WTC11 (cell line): ENCODE measurements around the gene KCMF1. TPM values are rescaled to one million over a fixed set of nuclear protein-coding genes. Genes with fewer than 3 reads are reported as not detected.

Source experiments
- ATAC-seq: fragments of 200-7000 bp; cut with Tn5 transposase; 2 replicates; pipeline ENCODE4 v1.10.0; 2021; ENCODE audit warnings: mild to moderate bottlenecking, moderate library complexity
- CTCF ChIA-PET: fragments of 300-600 bp; sonication (Branson Sonifier 250); formaldehyde crosslinking; loops from one replicate; lab custom pipeline; 2021; ENCODE audit warnings: antibody characterized with exemption; lab: Charles Lee
- POLR2A ChIA-PET: fragments of 350-600 bp; sonication (Branson Sonifier 250); formaldehyde crosslinking; loops from one replicate; lab custom pipeline; 2021; ENCODE audit warnings: antibody characterized with exemption; lab: Charles Lee
- DNase-seq: peaks from one replicate; pipeline ENCODE4 v3.0.0; 2021; ENCODE audit warnings: low spot score
- H3K27ac Mint-ChIP-seq: 2 replicates; pipeline ENCODE4 v1.8.0; 2021; ENCODE audit warnings: mixed read lengths
- H3K27me3 Mint-ChIP-seq: 2 replicates; pipeline ENCODE4 v1.8.0; 2021; ENCODE audit warnings: low read depth, mild to moderate bottlenecking, moderate library complexity, mixed read lengths
- H3K36me3 Mint-ChIP-seq: 2 replicates; pipeline ENCODE4 v1.8.0; 2021; ENCODE audit warnings: mixed read lengths
- H3K4me1 Mint-ChIP-seq: 2 replicates; pipeline ENCODE4 v1.8.0; 2022; ENCODE audit warnings: mixed read lengths
- H3K4me3 Mint-ChIP-seq: 2 replicates; pipeline ENCODE4 v1.8.0; 2021; ENCODE audit warnings: mild to moderate bottlenecking, moderate library complexity, mixed read lengths
- H3K9me3 Mint-ChIP-seq: 2 replicates; pipeline ENCODE4 v1.8.0; 2021; ENCODE audit warnings: mixed read lengths
- AFF4 ChIP-seq: sonication (generic); formaldehyde crosslinking; IDR thresholded peaks from 2 replicates; pipeline ENCODE4 v1.8.1; 2023; ENCODE audit warnings: mild to moderate bottlenecking, missing genetic modification reagents, borderline replicate concordance
- AR ChIP-seq: fragments of 250-450 bp; sonication (Bioruptor Pico); IDR thresholded peaks from 2 replicates; pipeline ENCODE4 v1.9.0; 2021; ENCODE audit warnings: mild to moderate bottlenecking
- ARID4B ChIP-seq: sonication (generic); formaldehyde crosslinking; IDR thresholded peaks from 2 replicates; pipeline ENCODE4 v1.8.0; 2023; ENCODE audit warnings: missing genetic modification reagents, mild to moderate bottlenecking, borderline replicate concordance
- CREB1 ChIP-seq: sonication (generic); formaldehyde crosslinking; IDR thresholded peaks from 2 replicates; pipeline ENCODE4 v1.8.0; 2023; ENCODE audit warnings: mild to moderate bottlenecking, missing genetic modification reagents
- CREM ChIP-seq: sonication (generic); formaldehyde crosslinking; IDR thresholded peaks from 2 replicates; pipeline ENCODE4 v1.8.1; 2022; ENCODE audit warnings: mild to moderate bottlenecking, missing genetic modification reagents, moderate library complexity
- FOXJ3 ChIP-seq: sonication (generic); formaldehyde crosslinking; IDR thresholded peaks from 2 replicates; pipeline ENCODE4 v1.9.0; 2021; ENCODE audit warnings: missing genetic modification reagents, mild to moderate bottlenecking, borderline replicate concordance
- GABPB1 ChIP-seq: sonication (generic); formaldehyde crosslinking; IDR thresholded peaks from 2 replicates; pipeline ENCODE4 v1.8.1; 2023; ENCODE audit warnings: mild to moderate bottlenecking, missing genetic modification reagents
- JUN ChIP-seq: sonication (generic); formaldehyde crosslinking; IDR thresholded peaks from 2 replicates; pipeline ENCODE4 v1.8.0; 2023; ENCODE audit warnings: mild to moderate bottlenecking, missing genetic modification reagents
- KAT7 ChIP-seq: sonication (generic); formaldehyde crosslinking; IDR thresholded peaks from 2 replicates; pipeline ENCODE4 v1.8.1; 2023; ENCODE audit warnings: missing genetic modification reagents, mild to moderate bottlenecking, borderline replicate concordance
- NFATC4 ChIP-seq: fragments of 250-450 bp; sonication (Bioruptor Pico); IDR thresholded peaks from 2 replicates; pipeline ENCODE4 v1.9.0; 2021; ENCODE audit warnings: mild to moderate bottlenecking
- NR1H2 ChIP-seq: sonication (generic); formaldehyde crosslinking; IDR thresholded peaks from 2 replicates; pipeline ENCODE4 v1.9.0; 2021; ENCODE audit warnings: mild to moderate bottlenecking, moderate library complexity, missing genetic modification reagents
- NR2C2 ChIP-seq: sonication (generic); formaldehyde crosslinking; IDR thresholded peaks from 2 replicates; pipeline ENCODE4 v1.8.0; 2022; ENCODE audit warnings: mild to moderate bottlenecking, missing genetic modification reagents
- PREB ChIP-seq: sonication (generic); formaldehyde crosslinking; IDR thresholded peaks from 2 replicates; pipeline ENCODE4 v1.8.1; 2022; ENCODE audit warnings: mild to moderate bottlenecking, missing genetic modification reagents, moderate library complexity, borderline replicate concordance
- RELA ChIP-seq: sonication (generic); formaldehyde crosslinking; IDR thresholded peaks from 2 replicates; pipeline ENCODE4 v1.8.1; 2022; ENCODE audit warnings: missing genetic modification reagents, mild to moderate bottlenecking, borderline replicate concordance
- SOX15 ChIP-seq: fragments of 250-450 bp; sonication (Bioruptor Pico); IDR thresholded peaks from 2 replicates; pipeline ENCODE4 v1.9.0; 2021; ENCODE audit warnings: mild to moderate bottlenecking
- TEAD1 ChIP-seq: sonication (generic); formaldehyde crosslinking; IDR thresholded peaks from 2 replicates; pipeline ENCODE4 v1.8.0; 2022; ENCODE audit warnings: mild to moderate bottlenecking, missing genetic modification reagents
- ZNF138 ChIP-seq: sonication (generic); formaldehyde crosslinking; conservative IDR thresholded peaks from 2 replicates; pipeline ENCODE4 v1.8.1; 2022; ENCODE audit warnings: mild to moderate bottlenecking, moderate library complexity, missing genetic modification reagents
- ZSCAN18 ChIP-seq: fragments of 250-450 bp; sonication (Bioruptor Pico); IDR thresholded peaks from 2 replicates; pipeline ENCODE4 v2.1.2; 2022; ENCODE audit warnings: mild to moderate bottlenecking, moderate library complexity
- total RNA-seq: library from RNA; stranded (reverse); gene quantifications from 3 replicates; pipeline ENCODE4 v1.2.3, GENCODE V29; 2021

Gene KCMF1
- total RNA-seq, 1 experiment from 2014 or later, result 117 TPM

- TF ChIP-seq ARID4B (CRISPR knock-in tag) (no peak), AFF4 (CRISPR knock-in tag) (no peak)
Measured at GRCh38 chr2:85012431-85012830, 41.5 kb downstream of the KCMF1 start (continued).

GRCh38 chr2:85012855-85013254 lies 41.9 kb downstream of the KCMF1 start:
- peaks cover 5% of the 10 kb centered on the region for H3K36me3 Mint-ChIP-seq
- H3K27me3 Mint-ChIP-seq, result no peaks in the 10 kb centered on the region
- H3K9me3 Mint-ChIP-seq, result no peaks in the 10 kb centered on the region
- CTCF ChIA-PET, result interaction anchor here (1.3 to 3.3 kb wide), 5 partner anchors 9 to 87 kb away, joined by 3 to 36 read pairs (median 4); no protein-coding TSS in a partner anchor
- POLR2A ChIA-PET, result interaction anchor here (0.6 kb wide), 1 partner anchor 39 kb away, joined by 6 read pairs; no protein-coding TSS in a partner anchor
- DNase-seq (no peak), ATAC-seq (no peak)
- peaks cover 71% of the 10 kb centered on the region for H3K4me1 Mint-ChIP-seq
- peak overlapping the region; percentile 42; the same call in 1 of the 2 replicates for H3K27ac Mint-ChIP-seq
- no peak overlapping the region for H3K4me3 Mint-ChIP-seq
- no peak for TF ChIP-seq GABPB1 (CRISPR knock-in tag)
- TF ChIP-seq ZSCAN18 (CRISPR knock-in tag), result no peak
- TF ChIP-seq CREM, result no peak
- TF ChIP-seq KAT7, result no peak
- TF ChIP-seq NR2C2 (CRISPR knock-in tag), result no peak
- no peak for TF ChIP-seq JUN (CRISPR knock-in tag)
- no peak for TF ChIP-seq NR1H2 (CRISPR knock-in tag)
- TF ChIP-seq FOXJ3 (CRISPR knock-in tag), result no peak
- no peak for TF ChIP-seq AR
- TF ChIP-seq TEAD1 (CRISPR knock-in tag), result no peak
- no peak for TF ChIP-seq ZNF138
- no peak for TF ChIP-seq AFF4 (CRISPR knock-in tag)
- no peak for TF ChIP-seq SOX15
- TF ChIP-seq NFATC4 (CRISPR knock-in tag), result no peak
- no peak for TF ChIP-seq RELA (CRISPR knock-in tag)
- TF ChIP-seq PREB (CRISPR knock-in tag), result no peak
- no peak for TF ChIP-seq CREB1 (CRISPR knock-in tag)
